Smooth muscle cell of the pulmonary artery (primary cell): ENCODE measurements around the gene CLOCK. TPM values are rescaled to one million over a fixed set of nuclear protein-coding genes. Genes with fewer than 3 reads are reported as not detected.

Experiments used
- total RNA-seq: library from RNA; depleted of rRNA; stranded (reverse); fragments of >200 nt; gene quantifications from 2 replicates; pipeline ENCODE4 v1.2.3, GENCODE V29; 2014

Gene CLOCK, protein sequence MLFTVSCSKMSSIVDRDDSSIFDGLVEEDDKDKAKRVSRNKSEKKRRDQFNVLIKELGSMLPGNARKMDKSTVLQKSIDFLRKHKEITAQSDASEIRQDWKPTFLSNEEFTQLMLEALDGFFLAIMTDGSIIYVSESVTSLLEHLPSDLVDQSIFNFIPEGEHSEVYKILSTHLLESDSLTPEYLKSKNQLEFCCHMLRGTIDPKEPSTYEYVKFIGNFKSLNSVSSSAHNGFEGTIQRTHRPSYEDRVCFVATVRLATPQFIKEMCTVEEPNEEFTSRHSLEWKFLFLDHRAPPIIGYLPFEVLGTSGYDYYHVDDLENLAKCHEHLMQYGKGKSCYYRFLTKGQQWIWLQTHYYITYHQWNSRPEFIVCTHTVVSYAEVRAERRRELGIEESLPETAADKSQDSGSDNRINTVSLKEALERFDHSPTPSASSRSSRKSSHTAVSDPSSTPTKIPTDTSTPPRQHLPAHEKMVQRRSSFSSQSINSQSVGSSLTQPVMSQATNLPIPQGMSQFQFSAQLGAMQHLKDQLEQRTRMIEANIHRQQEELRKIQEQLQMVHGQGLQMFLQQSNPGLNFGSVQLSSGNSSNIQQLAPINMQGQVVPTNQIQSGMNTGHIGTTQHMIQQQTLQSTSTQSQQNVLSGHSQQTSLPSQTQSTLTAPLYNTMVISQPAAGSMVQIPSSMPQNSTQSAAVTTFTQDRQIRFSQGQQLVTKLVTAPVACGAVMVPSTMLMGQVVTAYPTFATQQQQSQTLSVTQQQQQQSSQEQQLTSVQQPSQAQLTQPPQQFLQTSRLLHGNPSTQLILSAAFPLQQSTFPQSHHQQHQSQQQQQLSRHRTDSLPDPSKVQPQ
- total RNA-seq: 25.3 and 25.5 TPM in 2 replicates

DNA sequence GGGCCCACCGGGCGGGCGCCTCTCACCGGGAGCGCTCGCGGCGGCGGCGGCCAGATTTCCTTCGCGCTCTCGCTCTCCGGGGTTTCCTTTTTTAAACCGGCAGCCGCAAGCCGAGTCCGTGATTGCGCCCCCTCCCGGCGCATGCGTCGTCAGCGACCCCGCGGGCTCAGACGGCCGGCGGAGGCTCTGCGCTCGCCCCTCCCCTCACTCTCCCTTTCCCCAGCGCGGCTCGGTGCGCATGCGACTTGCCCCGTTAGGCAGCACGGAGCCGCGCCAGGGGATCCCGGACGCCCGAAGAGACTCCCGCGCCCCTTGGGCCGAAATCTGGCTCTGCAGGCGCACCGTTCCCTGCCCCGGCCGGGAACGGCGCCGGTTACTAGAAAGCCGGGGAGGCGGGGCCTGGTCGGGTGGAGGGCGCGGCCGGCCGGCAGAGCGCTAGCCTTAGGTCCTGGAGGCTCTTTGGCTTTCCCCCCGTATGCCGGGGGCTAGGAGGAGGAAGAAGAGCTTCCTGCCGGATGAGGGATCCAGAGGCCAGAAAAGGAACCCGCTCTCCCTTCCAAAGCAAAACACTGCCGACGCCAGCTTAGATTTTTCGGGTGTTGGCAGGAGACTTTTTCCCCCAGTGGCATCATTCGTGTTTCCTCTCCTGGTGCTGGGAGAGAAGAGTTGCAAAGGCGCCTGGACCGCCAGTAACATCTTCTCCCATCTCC, at the start of gene CLOCK:
Gene CLOCK, minus strand, starts transcription at position 154 of the 710 bp plus-strand sequence. CDS start 64,124 bp downstream, outside the sequence.

DNA sequence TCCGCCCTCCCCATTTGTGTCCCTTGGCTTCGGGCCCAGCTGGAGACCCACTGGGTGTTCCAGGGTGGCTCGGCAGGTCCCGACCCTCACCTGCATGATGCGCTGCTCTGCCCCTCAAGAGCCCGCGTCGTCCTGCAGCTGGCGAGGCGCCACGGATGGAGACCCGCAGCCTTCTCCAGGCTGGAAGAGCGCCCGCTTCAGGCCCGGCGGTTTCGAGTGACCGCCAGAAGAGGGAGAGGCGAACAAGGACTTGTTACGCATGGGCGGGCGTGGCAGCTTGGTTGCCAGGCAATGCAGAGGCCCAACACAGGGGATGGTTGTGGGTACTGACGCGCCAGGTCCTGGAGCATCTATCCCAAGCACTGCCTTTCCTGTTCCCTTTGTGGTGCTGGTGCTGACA, 45.3 kb upstream of the CLOCK start, which contains the start of gene PDCL2:
Gene PDCL2, minus strand, starts transcription at position 232 of the 400 bp plus-strand sequence. Its CDS starts 136 bp downstream, at position 96.

DNA sequence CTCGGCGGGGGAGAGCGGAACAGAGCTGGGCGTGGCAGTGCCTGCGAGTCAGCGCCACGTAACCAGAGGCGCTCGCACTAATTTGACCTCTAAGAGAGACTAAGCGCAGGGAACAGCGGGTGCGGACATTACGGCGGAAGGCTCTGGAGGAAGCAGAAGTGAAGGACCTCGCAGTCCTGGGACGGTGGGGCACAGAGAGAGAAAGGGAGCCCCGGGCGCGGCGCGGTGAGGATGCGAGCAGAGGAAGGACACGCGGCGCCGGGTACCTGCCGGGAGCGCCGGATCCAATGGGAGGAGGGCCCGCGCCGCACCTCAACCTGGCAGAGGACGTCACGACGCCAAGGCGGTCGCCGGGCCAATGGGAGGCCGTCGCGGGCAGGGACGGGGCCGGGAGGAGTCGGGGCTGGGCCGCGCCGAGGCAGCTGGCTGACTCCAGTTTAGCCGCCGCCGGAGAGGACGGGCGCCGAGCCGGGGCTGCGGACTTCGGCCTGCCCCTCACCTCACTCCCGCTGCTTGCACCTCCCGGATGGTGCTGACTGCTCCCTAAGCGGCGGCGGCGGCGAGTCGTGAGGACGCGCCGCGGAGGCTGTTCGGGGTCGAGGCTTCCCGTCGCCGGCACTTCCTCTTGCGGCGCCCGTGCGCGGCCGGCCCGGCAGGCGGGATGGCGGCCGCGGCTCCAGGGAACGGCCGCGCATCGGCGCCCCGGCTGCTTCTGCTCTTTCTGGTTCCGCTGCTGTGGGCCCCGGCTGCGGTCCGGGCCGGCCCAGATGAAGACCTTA, 151.0 kb downstream of the CLOCK start, which contains the start of gene TMEM165:
Gene TMEM165, plus strand, starts transcription at position 429 of the 779 bp plus-strand sequence. Its CDS starts 233 bp downstream, at position 662.

Other genes starting within 250 kb of the CLOCK start
- gene SRD5A3, start 200.7 kb downstream of the CLOCK start, total RNA-seq: 8.3 and 11.1 TPM in 2 replicates
- gene TMEM165, start 151.0 kb downstream of the CLOCK start, total RNA-seq: 117 and 132 TPM in 2 replicates
- gene PDCL2, start 45.3 kb upstream of the CLOCK start, total RNA-seq: not detected in 2 replicates
- not detected in 2 replicates for gene NMU, start 89.4 kb upstream of the CLOCK start, total RNA-seq